ENCODE measurements around the gene SMG6.
"Not testable (repeated sequence)": the region's sequence is repeated elsewhere in the genome, so short reads cannot be mapped to it uniquely, and the experiment has no call there.

The SMG6 gene

GRCh38 chr17:2203818-2204217 is 99.8 kb downstream of the SMG6 start:
- Histone ChIP-seq H3K9me3 (ENCODE audit: control insufficient read depth, low read length) (no peaks in the 10 kb centered on the region), H3K27me3 (ENCODE audit: control insufficient read depth, insufficient read depth, low read length, poor library complexity, severe bottlenecking) (no peaks in the 10 kb centered on the region), H3K36me3 (ENCODE audit: control insufficient read depth, insufficient read depth, low read length) (no peaks in the 10 kb centered on the region), H3K4me1 (ENCODE audit: control insufficient read depth, insufficient read depth, low read length) (no peaks in the 10 kb centered on the region), H3K27ac (ENCODE audit: insufficient read depth, low read depth, low read length, poor library complexity, severe bottlenecking) (no peak overlapping the region), H3K4me3 (ENCODE audit: insufficient read depth, low read depth, low read length) (no peak overlapping the region)
- 93% methylated on average over 3 of the region's 3 CpGs for WGBS, 2 experiments

- WGBS, 2 experiments, result 86 to 89% methylated on average over 3 of the region's 3 CpGs
- Histone ChIP-seq H3K27ac (ENCODE audit: insufficient read depth, low read depth, low read length, poor library complexity, severe bottlenecking) (no peak overlapping the region), H3K27me3 (ENCODE audit: control insufficient read depth, insufficient read depth, low read length, poor library complexity, severe bottlenecking) (no peaks in the 10 kb centered on the region), H3K4me3 (ENCODE audit: insufficient read depth, low read depth, low read length) (no peak overlapping the region), H3K4me1 (ENCODE audit: control insufficient read depth, insufficient read depth, low read length) (no peaks in the 10 kb centered on the region), H3K9me3 (ENCODE audit: control insufficient read depth, low read length) (no peaks in the 10 kb centered on the region), H3K36me3 (ENCODE audit: control insufficient read depth, insufficient read depth, low read length) (no peaks in the 10 kb centered on the region)
These were observed 100.5 kb downstream of the SMG6 start for GRCh38 chr17:2202996-2203575.

- Histone ChIP-seq H3K4me1 (ENCODE audit: control insufficient read depth, insufficient read depth, low read length) (no peaks in the 10 kb centered on the region), H3K9me3 (ENCODE audit: control insufficient read depth, low read length) (no peaks in the 10 kb centered on the region), H3K27me3 (ENCODE audit: control insufficient read depth, insufficient read depth, low read length, poor library complexity, severe bottlenecking) (no peaks in the 10 kb centered on the region), H3K36me3 (ENCODE audit: control insufficient read depth, insufficient read depth, low read length) (no peaks in the 10 kb centered on the region), H3K4me3 (ENCODE audit: insufficient read depth, low read depth, low read length) (no peak overlapping the region), H3K27ac (ENCODE audit: insufficient read depth, low read depth, low read length, poor library complexity, severe bottlenecking) (no peak overlapping the region)
- WGBS, 2 experiments, result 96 to 97% methylated on average over 5 of the region's 5 CpGs
These were observed 101.1 kb downstream of the SMG6 start for GRCh38 chr17:2202302-2202995.

- 88 to 96% methylated on average over 8 of the region's 8 CpGs for WGBS, 2 experiments
These were observed 104.2 kb downstream of the SMG6 start for GRCh38 chr17:2199386-2199785.

GRCh38 chr17:2198927-2199326 is 104.7 kb downstream of the SMG6 start:
- WGBS, 2 experiments, result 87 to 91% methylated on average over 6 of the region's 6 CpGs
- H3K27ac ChIP-seq (ENCODE audit: insufficient read depth, low read depth, low read length, poor library complexity, severe bottlenecking), result no peak overlapping the region
- no peaks in the 10 kb centered on the region for H3K9me3 ChIP-seq (ENCODE audit: control insufficient read depth, low read length)
- H3K4me3 ChIP-seq (ENCODE audit: insufficient read depth, low read depth, low read length), result no peak overlapping the region
- no peaks in the 10 kb centered on the region for H3K36me3 ChIP-seq (ENCODE audit: control insufficient read depth, insufficient read depth, low read length)
- no peaks in the 10 kb centered on the region for H3K27me3 ChIP-seq (ENCODE audit: control insufficient read depth, insufficient read depth, low read length, poor library complexity, severe bottlenecking)
- H3K4me1 ChIP-seq (ENCODE audit: control insufficient read depth, insufficient read depth, low read length), result no peaks in the 10 kb centered on the region

More at GRCh38 chr17:2199386-2199785, 104.2 kb downstream of the SMG6 start:
- H3K27ac ChIP-seq (ENCODE audit: insufficient read depth, low read depth, low read length, poor library complexity, severe bottlenecking); H3K36me3 ChIP-seq (ENCODE audit: control insufficient read depth, insufficient read depth, low read length); H3K27me3 ChIP-seq (ENCODE audit: control insufficient read depth, insufficient read depth, low read length, poor library complexity, severe bottlenecking); H3K9me3 ChIP-seq (ENCODE audit: control insufficient read depth, low read length); H3K4me3 ChIP-seq (ENCODE audit: insufficient read depth, low read depth, low read length); H3K4me1 ChIP-seq (ENCODE audit: control insufficient read depth, insufficient read depth, low read length): not testable (repeated sequence)

- H3K27me3 ChIP-seq (ENCODE audit: control insufficient read depth, insufficient read depth, low read length, poor library complexity, severe bottlenecking), result no peaks in the 10 kb centered on the region
These were observed 106.3 kb downstream of the SMG6 start for GRCh38 chr17:2197271-2197670.

GRCh38 chr17:2195729-2196128 is 107.9 kb downstream of the SMG6 start:
- H3K9me3 ChIP-seq (ENCODE audit: control insufficient read depth, low read length), result no peaks in the 10 kb centered on the region
- H3K27ac ChIP-seq (ENCODE audit: insufficient read depth, low read depth, low read length, poor library complexity, severe bottlenecking), result no peak overlapping the region
- H3K4me1 ChIP-seq (ENCODE audit: control insufficient read depth, insufficient read depth, low read length), result no peaks in the 10 kb centered on the region
- H3K27me3 ChIP-seq (ENCODE audit: control insufficient read depth, insufficient read depth, low read length, poor library complexity, severe bottlenecking), result no peaks in the 10 kb centered on the region
- WGBS, 2 experiments, result 97% methylated on average over 6 of the region's 6 CpGs
- no peak overlapping the region for H3K4me3 ChIP-seq (ENCODE audit: insufficient read depth, low read depth, low read length)
- H3K36me3 ChIP-seq (ENCODE audit: control insufficient read depth, insufficient read depth, low read length), result no peaks in the 10 kb centered on the region

More at GRCh38 chr17:2197271-2197670, 106.3 kb downstream of the SMG6 start:
- H3K4me1 ChIP-seq (ENCODE audit: control insufficient read depth, insufficient read depth, low read length), result no peaks in the 10 kb centered on the region
- H3K27ac ChIP-seq (ENCODE audit: insufficient read depth, low read depth, low read length, poor library complexity, severe bottlenecking), result no peak overlapping the region
- H3K4me3 ChIP-seq (ENCODE audit: insufficient read depth, low read depth, low read length), result no peak overlapping the region
- WGBS, 2 experiments, result 89 to 91% methylated on average over 6 of the region's 6 CpGs
- no peaks in the 10 kb centered on the region for H3K9me3 ChIP-seq (ENCODE audit: control insufficient read depth, low read length)
- H3K36me3 ChIP-seq (ENCODE audit: control insufficient read depth, insufficient read depth, low read length), result no peaks in the 10 kb centered on the region

GRCh38 chr17:2194889-2195335 is 108.7 kb downstream of the SMG6 start:
- no peak overlapping the region for H3K4me3 ChIP-seq (ENCODE audit: insufficient read depth, low read depth, low read length)
- no peaks in the 10 kb centered on the region for H3K27me3 ChIP-seq (ENCODE audit: control insufficient read depth, insufficient read depth, low read length, poor library complexity, severe bottlenecking)
- no peaks in the 10 kb centered on the region for H3K36me3 ChIP-seq (ENCODE audit: control insufficient read depth, insufficient read depth, low read length)
- H3K27ac ChIP-seq (ENCODE audit: insufficient read depth, low read depth, low read length, poor library complexity, severe bottlenecking), result no peak overlapping the region
- H3K4me1 ChIP-seq (ENCODE audit: control insufficient read depth, insufficient read depth, low read length), result no peaks in the 10 kb centered on the region
- 45 to 49% methylated on average over 4 to 5 of the region's 5 CpGs for WGBS, 2 experiments
- no peaks in the 10 kb centered on the region for H3K9me3 ChIP-seq (ENCODE audit: control insufficient read depth, low read length)

GRCh38 chr17:2192367-2193057 is 111.1 kb downstream of the SMG6 start:
- H3K36me3 ChIP-seq (ENCODE audit: control insufficient read depth, insufficient read depth, low read length), result peaks cover 4% of the 10 kb centered on the region

GRCh38 chr17:2191785-2192184 is 111.8 kb downstream of the SMG6 start:
- no peaks in the 10 kb centered on the region for H3K27me3 ChIP-seq (ENCODE audit: control insufficient read depth, insufficient read depth, low read length, poor library complexity, severe bottlenecking)
- H3K36me3 ChIP-seq (ENCODE audit: control insufficient read depth, insufficient read depth, low read length), result peaks cover 9% of the 10 kb centered on the region
- H3K27ac ChIP-seq (ENCODE audit: insufficient read depth, low read depth, low read length, poor library complexity, severe bottlenecking), result no peak overlapping the region
- H3K9me3 ChIP-seq (ENCODE audit: control insufficient read depth, low read length), result no peaks in the 10 kb centered on the region
- no peak overlapping the region for H3K4me3 ChIP-seq (ENCODE audit: insufficient read depth, low read depth, low read length)
- no peaks in the 10 kb centered on the region for H3K4me1 ChIP-seq (ENCODE audit: control insufficient read depth, insufficient read depth, low read length)
- WGBS, 2 experiments, result 93 to 94% methylated on average over 9 of the region's 9 CpGs

More at GRCh38 chr17:2192367-2193057, 111.1 kb downstream of the SMG6 start:
- no peak overlapping the region for H3K27ac ChIP-seq (ENCODE audit: insufficient read depth, low read depth, low read length, poor library complexity, severe bottlenecking)
- H3K27me3 ChIP-seq (ENCODE audit: control insufficient read depth, insufficient read depth, low read length, poor library complexity, severe bottlenecking), result no peaks in the 10 kb centered on the region
- 86% methylated on average over 7 of the region's 7 CpGs for WGBS, 2 experiments
- H3K9me3 ChIP-seq (ENCODE audit: control insufficient read depth, low read length), result no peaks in the 10 kb centered on the region
- no peaks in the 10 kb centered on the region for H3K4me1 ChIP-seq (ENCODE audit: control insufficient read depth, insufficient read depth, low read length)
- no peak overlapping the region for H3K4me3 ChIP-seq (ENCODE audit: insufficient read depth, low read depth, low read length)

Data from ectodermal cell (in vitro differentiated cells).